SHP77 treated with DMSO at 0.1 percent for 48 hours (cell line): Measurements from ENCODE around the gene SKAP1.
A peak's percentile ranks its signal among the peaks of the same experiment; 100 is the strongest.
"Not testable (repeated sequence)": the region's sequence is repeated elsewhere in the genome, so short reads cannot be mapped to it uniquely, and the experiment has no call there.

Experiments used
- DNase-seq: peaks from one replicate; lab custom pipeline; 2025; lab: John Stamatoyannopoulos, UW

SKAP1 gene

GRCh38 chr17:48245465-48246033, 184.5 kb downstream of the SKAP1 start:
- DNase-seq: not testable (repeated sequence)

- DNase-seq: no peak
Observed at GRCh38 chr17:48244814-48245213, 185.2 kb downstream of the SKAP1 start.

- DNase-seq: no peak
Observed at GRCh38 chr17:48244121-48244711, 185.8 kb downstream of the SKAP1 start.

GRCh38 chr17:48241770-48242497, 188.1 kb downstream of the SKAP1 start:
- no peak for DNase-seq

GRCh38 chr17:48241131-48241591, 188.9 kb downstream of the SKAP1 start:
- no peak for DNase-seq

- DNase-seq: no peak
Observed at GRCh38 chr17:48240562-48241130, 189.4 kb downstream of the SKAP1 start.

- no peak for DNase-seq
Observed at GRCh38 chr17:48240122-48240521, 189.9 kb downstream of the SKAP1 start.

- DNase-seq: no peak
Observed at GRCh38 chr17:48239603-48239995, 190.4 kb downstream of the SKAP1 start.

- no peak for DNase-seq
Observed at GRCh38 chr17:48238933-48239602, 190.9 kb downstream of the SKAP1 start.

- no peak for DNase-seq
Observed at GRCh38 chr17:48237456-48237855, 192.6 kb downstream of the SKAP1 start.

- DNase-seq: no peak
Observed at GRCh38 chr17:48236681-48237134, 193.3 kb downstream of the SKAP1 start.

- no peak for DNase-seq
Observed at GRCh38 chr17:48234922-48235321, 195.1 kb downstream of the SKAP1 start.

- DNase-seq: peak; percentile 99
Observed at GRCh38 chr17:48231995-48232959, 197.7 kb downstream of the SKAP1 start.

GRCh38 chr17:48229936-48230335, 200.1 kb downstream of the SKAP1 start:
- DNase-seq: no peak

- peak; percentile 57 for DNase-seq
Observed at GRCh38 chr17:48228720-48229119, 201.3 kb downstream of the SKAP1 start.

GRCh38 chr17:48225725-48226567, 204.1 kb downstream of the SKAP1 start:
- DNase-seq: peak; percentile 78

GRCh38 chr17:48223945-48224344, 206.1 kb downstream of the SKAP1 start:
- no peak for DNase-seq

GRCh38 chr17:48219617-48220016, 210.4 kb downstream of the SKAP1 start:
- DNase-seq: no peak

GRCh38 chr17:48215583-48216139, 214.4 kb downstream of the SKAP1 start:
- peak; percentile 94 for DNase-seq

GRCh38 chr17:48213797-48214196, 216.2 kb downstream of the SKAP1 start:
- DNase-seq: peak; percentile 100
